Activated CD4-positive, alpha-beta T cell treated with anti-CD3 and anti-CD28 coated beads, Interleukin-2, Interleukin-6, amounts not matched to agents 100 ng/mL and 50 ng/mL, durations not matched to agents 16 hours and 8 hours (primary cell): ENCODE data around the gene MRPL36.
"Not testable (repeated sequence)": the region's sequence is repeated elsewhere in the genome, so short reads cannot be mapped to it uniquely, and the experiment has no call there.

Source experiments
- DNase-seq: peaks from one replicate; pipeline ENCODE4 v3.0.0-alpha.2; 2020

MRPL36 gene

GRCh38 chr5:1814183-1815020 lies 14.8 kb upstream of the MRPL36 start:
- DNase-seq, result no peak

DNA sequence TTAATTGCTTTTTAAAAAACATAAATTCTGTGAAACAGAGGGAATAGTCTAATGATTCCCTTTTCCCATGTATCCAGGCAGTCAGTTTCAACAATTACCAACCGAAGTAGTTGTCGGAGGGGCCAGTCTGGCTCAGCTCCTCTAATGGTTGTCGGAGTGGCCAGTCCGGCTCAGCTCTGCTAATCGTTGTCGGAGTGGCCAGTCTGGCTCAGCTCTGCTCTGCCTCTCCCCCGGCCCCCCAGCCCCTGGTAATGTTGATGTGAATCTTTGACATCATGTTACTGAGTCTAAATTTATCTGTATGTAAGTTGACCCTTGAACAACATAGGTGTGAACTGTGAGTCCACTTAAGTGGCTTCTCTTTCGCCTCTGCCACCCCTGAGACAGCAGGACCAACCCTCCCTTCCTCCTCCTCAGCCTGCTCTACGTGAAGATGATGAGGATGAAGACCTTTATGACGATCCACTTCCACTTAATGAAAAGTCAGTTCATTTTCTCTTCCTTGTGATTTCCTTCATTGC lies 11.0 kb upstream of the MRPL36 start:
- no peak for DNase-seq

DNA sequence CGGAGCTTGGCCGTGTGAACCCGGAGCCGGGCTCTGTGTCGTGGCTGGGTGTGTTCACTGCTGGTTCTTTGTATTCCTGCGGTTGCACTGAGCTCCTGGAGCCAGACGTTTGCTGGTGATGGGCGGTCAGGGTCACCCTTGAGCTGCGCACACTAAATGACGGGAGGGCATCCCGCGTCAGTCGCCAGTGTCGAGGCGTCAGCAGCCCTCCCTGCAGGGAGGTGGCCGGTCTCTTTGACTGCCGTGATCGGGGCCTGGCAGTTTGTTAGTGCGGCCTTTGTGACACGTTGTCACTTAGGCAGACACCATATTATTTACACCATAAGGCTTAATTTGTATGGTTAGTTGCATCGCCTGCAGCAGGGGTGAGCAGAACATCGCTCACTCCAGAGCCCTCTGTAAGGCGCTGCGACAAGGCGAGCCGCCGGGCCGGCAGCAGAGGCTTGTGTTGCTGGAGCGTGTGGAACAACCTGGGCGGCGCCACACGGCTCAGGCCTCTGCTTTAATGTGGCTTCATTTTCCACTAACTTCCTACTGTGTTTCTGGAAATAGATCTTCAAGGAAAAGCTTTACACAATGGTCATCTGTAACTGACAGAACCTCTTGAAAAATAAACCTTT lies 9.9 kb upstream of the MRPL36 start:
- DNase-seq, result no peak

- no peak for DNase-seq
These were observed 8.8 kb upstream of the MRPL36 start for GRCh38 chr5:1808439-1808838.

DNA sequence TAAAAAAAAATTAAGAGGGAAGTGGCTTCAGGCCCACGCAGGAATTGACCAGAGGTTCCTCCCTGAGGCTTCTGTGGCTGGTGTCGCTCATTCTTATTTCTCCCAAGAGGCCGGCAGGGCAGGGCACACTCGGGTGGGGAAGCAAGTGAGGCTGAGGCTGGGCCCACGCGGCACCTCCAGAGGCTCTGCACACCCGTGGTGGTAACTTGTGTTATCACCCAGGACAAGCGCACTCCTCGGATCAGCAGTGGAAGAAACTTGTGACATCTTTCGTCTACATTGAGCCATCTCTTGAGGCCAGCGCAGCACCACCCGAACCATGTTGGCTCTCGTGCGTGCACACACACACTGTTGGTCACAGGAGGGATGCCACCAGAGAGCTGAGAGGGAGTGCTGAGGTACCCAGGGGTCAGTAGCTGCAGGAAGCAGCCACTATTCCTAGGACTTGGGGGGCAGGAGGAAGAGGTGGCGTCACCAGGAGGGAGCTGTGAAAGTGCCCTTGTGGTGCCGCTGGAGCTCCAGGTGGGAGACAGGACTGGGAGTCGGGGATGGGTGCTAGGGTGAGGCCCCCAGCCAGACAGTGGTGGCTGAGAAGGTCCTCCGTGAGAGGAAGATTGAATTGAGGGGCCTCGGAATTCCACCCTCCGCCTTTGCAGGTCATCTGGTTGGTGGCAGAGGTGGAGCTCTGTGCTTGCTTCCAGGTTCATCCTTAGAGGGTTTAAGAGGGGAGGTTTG lies 8.0 kb upstream of the MRPL36 start:
- no peak for DNase-seq

GRCh38 chr5:1806974-1807373 lies 7.3 kb upstream of the MRPL36 start:
- no peak for DNase-seq

GRCh38 chr5:1806199-1806598 lies 6.6 kb upstream of the MRPL36 start:
- no peak for DNase-seq

DNA sequence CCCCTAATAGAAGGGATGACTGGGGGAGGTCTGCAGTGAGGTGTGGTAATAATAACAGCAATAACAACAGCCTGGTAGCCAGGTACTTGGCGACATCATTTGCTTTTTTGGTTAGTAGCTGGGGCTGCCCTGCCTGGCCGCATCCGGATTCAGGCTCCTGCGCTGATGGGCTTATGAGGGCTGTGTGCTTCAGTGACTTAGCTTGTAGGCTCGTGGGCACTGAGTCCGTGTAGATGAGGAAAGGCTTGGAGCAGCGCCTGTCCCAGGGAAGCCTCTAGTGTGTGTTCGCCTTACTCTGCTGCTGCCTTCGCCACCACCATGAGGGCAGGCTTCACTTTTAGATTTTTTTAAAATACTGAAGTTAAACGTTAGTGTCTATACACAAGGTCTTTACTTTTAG lies 6.1 kb upstream of the MRPL36 start:
- no peak for DNase-seq

DNA sequence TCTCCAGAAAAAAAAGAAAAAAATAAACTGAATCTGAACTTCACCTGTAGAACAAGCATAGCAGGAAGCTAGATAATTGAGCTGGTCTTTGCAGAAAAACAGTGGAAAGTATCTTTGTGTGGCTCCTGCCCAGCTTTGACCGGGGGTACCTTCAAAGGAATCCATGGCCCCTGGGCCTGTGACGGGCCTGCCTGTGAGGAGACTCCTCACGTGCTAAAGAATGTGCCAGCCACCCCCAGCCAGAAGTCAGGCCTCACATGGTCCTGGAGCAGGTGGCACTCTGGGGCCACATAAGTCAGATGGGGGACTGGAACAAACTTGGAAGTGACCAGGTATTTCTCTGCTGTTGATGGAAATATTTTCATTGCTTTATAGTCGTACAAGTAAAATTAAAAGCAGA lies 5.7 kb upstream of the MRPL36 start:
- DNase-seq, result no peak

GRCh38 chr5:1804001-1804690 lies 4.5 kb upstream of the MRPL36 start:
- DNase-seq, result no peak

GRCh38 chr5:1803192-1803591 lies 3.6 kb upstream of the MRPL36 start:
- no peak for DNase-seq

DNA sequence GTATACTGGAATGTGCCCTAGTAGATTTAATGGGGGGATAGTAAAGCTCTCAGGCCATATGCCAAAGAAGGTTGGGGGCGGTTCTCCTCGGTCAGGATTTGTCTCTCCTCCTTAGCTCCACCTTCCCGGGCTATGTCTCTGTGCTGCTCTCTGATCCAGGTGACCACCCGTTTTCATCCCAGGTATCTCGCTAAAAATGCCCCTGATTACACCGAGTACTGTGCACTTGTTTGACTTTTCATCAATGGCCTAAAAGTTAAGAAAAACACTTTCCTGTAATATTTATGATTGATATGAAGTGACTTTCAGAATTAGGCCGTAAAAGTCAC lies 2.3 kb upstream of the MRPL36 start:
- peak; percentile 24 for DNase-seq

GRCh38 chr5:1801222-1801966 lies 1.8 kb upstream of the MRPL36 start, which contains the start of gene NDUFS6:
Gene NDUFS6 (plus strand): TSS chr5:1801407. CDS start chr5:1801418, 11 bp downstream.
- DNase-seq, result peak; percentile 87

DNA sequence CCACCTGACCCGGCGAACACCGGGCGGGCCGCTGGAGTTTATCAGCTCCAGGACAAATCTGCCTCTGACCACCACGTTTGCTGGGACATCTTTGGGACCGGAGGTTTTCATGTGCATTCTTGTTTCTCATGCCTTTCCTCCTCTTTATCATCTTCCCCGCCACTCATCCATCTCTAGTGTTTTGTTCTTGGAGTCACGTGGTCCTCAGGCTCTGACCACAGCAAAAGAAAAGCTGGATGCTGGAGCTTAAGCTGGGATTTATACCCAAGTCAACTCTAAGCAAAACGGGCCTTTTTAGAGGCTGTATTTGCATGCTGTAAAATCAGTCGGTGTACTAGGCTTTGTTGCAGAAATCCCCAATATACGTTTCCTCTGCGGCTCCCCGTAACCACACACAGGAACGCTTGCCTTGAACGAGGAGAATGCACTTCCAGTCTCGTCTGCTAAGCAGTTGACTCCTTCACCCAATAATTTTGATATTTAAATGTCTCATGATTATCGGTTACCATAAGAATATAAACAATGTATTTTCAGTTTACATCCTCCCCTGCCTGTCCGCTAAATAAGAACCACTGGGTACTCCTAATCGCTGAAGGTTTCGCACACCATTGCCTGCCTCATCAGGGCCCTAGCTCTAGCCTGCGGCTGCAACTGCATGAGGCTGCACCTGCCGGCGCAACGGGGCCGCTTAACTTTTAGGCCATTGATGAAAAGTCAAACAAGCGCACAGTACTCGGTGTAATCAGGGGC lies 1.0 kb upstream of the MRPL36 start:
- DNase-seq, result peak; percentile 55

- DNase-seq, result peak; percentile 28
These were observed 481 bp downstream of the MRPL36 start for GRCh38 chr5:1799110-1799601.

- not testable (repeated sequence) for DNase-seq
These were observed 1.0 kb downstream of the MRPL36 start for GRCh38 chr5:1798589-1798988.

DNA sequence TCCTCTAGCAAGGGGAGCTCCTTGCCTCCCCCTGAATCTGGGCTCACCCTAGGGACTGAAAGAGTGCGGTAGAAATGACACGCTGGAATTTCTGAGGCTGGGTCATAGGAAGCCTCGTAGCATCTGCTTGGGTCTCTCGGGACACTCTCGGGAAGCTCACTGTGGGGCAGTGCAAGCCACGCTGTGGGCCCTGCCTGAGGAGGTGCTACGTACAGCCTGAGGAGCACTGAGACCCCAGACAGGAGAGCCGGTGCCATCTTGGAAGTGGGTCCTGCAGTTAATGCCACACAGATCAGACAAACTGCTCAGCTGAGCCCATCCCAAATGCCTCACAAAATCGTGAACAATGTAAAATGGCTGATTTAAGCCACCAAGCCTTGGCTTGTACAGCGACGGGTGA lies 1.8 kb downstream of the MRPL36 start:
- DNase-seq, result no peak

DNA sequence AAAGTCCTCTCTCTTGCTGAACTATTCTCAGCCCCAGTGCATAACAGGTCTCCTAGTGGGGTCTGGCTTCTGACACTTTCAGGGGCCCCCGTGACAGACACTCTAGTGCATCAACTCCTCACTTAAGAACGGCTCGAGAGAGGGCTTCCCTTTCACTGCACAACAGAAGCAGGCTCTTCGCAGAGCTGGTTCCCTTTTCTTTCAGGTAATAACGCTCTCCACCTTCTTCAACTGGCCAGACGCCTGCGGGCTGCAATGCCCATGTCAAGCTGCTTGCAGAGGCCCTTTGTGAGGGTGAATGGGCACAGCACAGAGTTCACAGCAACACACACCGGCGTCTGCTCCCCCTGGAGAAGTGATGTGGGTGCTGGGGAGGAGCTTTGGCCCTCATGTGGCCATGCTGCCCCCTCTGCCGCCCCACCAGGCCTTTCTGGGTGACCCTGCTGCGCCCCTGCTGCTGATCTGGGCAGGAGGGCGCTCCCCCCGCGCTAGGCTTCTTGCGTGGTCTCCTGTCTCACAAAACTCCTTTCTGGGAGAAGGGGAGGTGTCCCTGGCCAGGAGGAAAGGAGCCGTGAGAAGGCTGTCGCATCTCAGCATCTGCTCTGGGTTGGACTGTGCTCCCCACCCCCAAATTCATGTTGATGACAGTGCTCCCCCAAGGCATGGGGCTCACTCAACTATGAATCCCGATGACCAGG lies 2.4 kb downstream of the MRPL36 start:
- DNase-seq, result no peak

GRCh38 chr5:1796371-1797102 lies 3.1 kb downstream of the MRPL36 start:
- DNase-seq, result no peak

- no peak for DNase-seq
These were observed 3.7 kb downstream of the MRPL36 start for GRCh38 chr5:1795931-1796330.
